Small intestine (tissue), 7 donors: ENCODE results near the gene VWF. TPM values are rescaled to one million over a fixed set of nuclear protein-coding genes. Genes with fewer than 3 reads are reported as not detected.
A peak's percentile ranks its signal among the peaks of the same experiment; 100 is the strongest.
"Not testable (repeated sequence)": the region's sequence is repeated elsewhere in the genome, so short reads cannot be mapped to it uniquely, and the experiment has no call there.

ENCODE experiments used
- DNase-seq, 2 donors: peaks; one replicate each; pipeline versions ENCODE4 v3.0.0 to v3.0.0-alpha.2; 2013
- FAIRE-seq: peaks from 2 replicates; lab custom pipeline; 2012; peaks lifted over from hg19 to GRCh38; lab: Jason Lieb, UNC
- H3K27ac ChIP-seq, 3 donors: one replicate each; pipeline ENCODE4 v1.5.1; 2013; ENCODE audit warnings: low read length in 2 of 3, mild to moderate bottlenecking in 2 of 3, control low read depth in 1 of 3, inconsistent platforms in 1 of 3, low read depth in 1 of 3, moderate library complexity in 1 of 3
- H3K27me3 ChIP-seq, 3 donors: one replicate each; pipeline ENCODE4 v1.6.1; 2013; ENCODE audit warnings: low read length in 3 of 3, inconsistent platforms in 1 of 3; ENCODE audit not compliant: control insufficient read depth in 3 of 3, insufficient read depth in 3 of 3
- H3K36me3 ChIP-seq, 3 donors: one replicate each; pipeline ENCODE4 v1.6.1; 2013; ENCODE audit warnings: low read length in 3 of 3, inconsistent platforms in 1 of 3, low read depth in 1 of 3, mild to moderate bottlenecking in 1 of 3, moderate library complexity in 1 of 3; ENCODE audit not compliant: control insufficient read depth in 3 of 3, insufficient read depth in 2 of 3
- H3K4me1 ChIP-seq, 3 donors: one replicate each; pipeline ENCODE4 v1.6.1; 2013; ENCODE audit warnings: low read length in 2 of 3, inconsistent platforms in 1 of 3, low read depth in 1 of 3, mild to moderate bottlenecking in 1 of 3, moderate library complexity in 1 of 3; ENCODE audit not compliant: control insufficient read depth in 3 of 3, insufficient read depth in 2 of 3
- H3K4me3 ChIP-seq, 3 donors: one replicate each; pipeline ENCODE4 v1.5.1; 2013; ENCODE audit warnings: low read length in 3 of 3, control low read depth in 1 of 3, inconsistent platforms in 1 of 3, low read depth in 1 of 3, mild to moderate bottlenecking in 1 of 3, moderate library complexity in 1 of 3
- H3K9me3 ChIP-seq, 2 donors: one replicate each; pipeline ENCODE4 v1.6.1; 2013; ENCODE audit warnings: low read depth in 1 of 2, low read length in 1 of 2; ENCODE audit not compliant: control insufficient read depth in 2 of 2, insufficient read depth in 1 of 2
- WGBS, 3 donors: extraction: QIAGEN DNeasy Blood & Tissue Kit; methylation state at CpG; one replicate each; pipeline ENCODE4 v1.1.7; 2013; 5-methylcytosine and 5-hydroxymethylcytosine counted together
- polyA plus RNA-seq, 4 donors: library from polyadenylated mRNA; stranded (reverse) in 3 of 4; unstranded in 1 of 4; fragments of 200-250 nt in 3 of 4; fragments of 120-200 nt in 1 of 4; gene quantifications; one replicate each; pipeline versions ENCODE4 v1.2.1 to v1.2.3, GENCODE V29; 2013
- donor health status: healthy with polysubstance abuse.
- donor health status: control.
- donor health status: control.
- donor health status: Bipolar disorder and iron deficiency.
- donor health status: healthy.

VWF gene
- polyA plus RNA-seq, 4 donors, result 2.2 to 82.9 (median 6.1) TPM

- WGBS, 3 donors, result 79 to 86% (median 83%) methylated on average over 15 of the region's 15 CpGs
These were observed 30.4 kb upstream of the VWF start for GRCh38 chr12:6154730-6155459.

DNA sequence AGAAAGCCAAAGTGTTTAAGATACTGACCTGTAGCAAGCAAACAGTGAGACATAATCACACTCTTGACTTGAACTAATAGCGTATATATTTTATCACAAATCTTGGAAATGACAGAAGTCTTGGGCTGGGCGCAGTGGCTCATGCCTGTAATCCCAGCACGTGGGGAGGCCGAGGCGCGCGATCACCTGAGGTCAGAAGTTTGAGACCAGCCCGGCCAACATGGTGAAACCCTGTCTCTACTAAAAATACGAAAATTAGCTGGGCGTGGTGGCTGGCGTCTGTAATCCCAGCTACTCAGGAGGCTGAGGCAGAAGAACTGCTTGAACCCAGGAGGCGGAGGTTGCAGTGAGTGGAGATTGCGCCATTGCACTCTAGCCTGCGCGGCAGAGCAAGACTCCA is 24.3 kb upstream of the VWF start:
- not testable (repeated sequence) for DNase-seq, H3K9me3 ChIP-seq, H3K27me3 ChIP-seq, H3K27ac ChIP-seq, H3K36me3 ChIP-seq, FAIRE-seq, H3K4me3 ChIP-seq
- WGBS, 3 donors, result 97 to 98% (median 97%) methylated on average over 15 of the region's 15 CpGs
- H3K4me1 ChIP-seq, result peaks cover 0 to 17% (median 11%) of the 10 kb centered on the region in 3 donors

More at GRCh38 chr12:6154730-6155459, 30.4 kb upstream of the VWF start:
- Histone ChIP-seq H3K27ac (peak overlapping the region in 1 of 3 donors; percentile 52), H3K36me3 (no peaks in the 10 kb centered on the region), H3K9me3 (no peaks in the 10 kb centered on the region), H3K4me3 (no peak overlapping the region), H3K27me3 (no peaks in the 10 kb centered on the region), H3K4me1 (peaks cover 0 to 10% (median 0%) of the 10 kb centered on the region in 3 donors)
- DNase-seq (no peak), FAIRE-seq (no peak)

- H3K27ac ChIP-seq, result peak overlapping the region in 2 of 3 donors; percentile 18 to 42
- FAIRE-seq (no peak), DNase-seq (no peak)
- no peaks in the 10 kb centered on the region for H3K9me3 ChIP-seq
- no peak overlapping the region for H3K4me3 ChIP-seq
- no peaks in the 10 kb centered on the region for H3K27me3 ChIP-seq
- H3K36me3 ChIP-seq, result no peaks in the 10 kb centered on the region
- H3K4me1 ChIP-seq, result peaks cover 0 to 17% (median 11%) of the 10 kb centered on the region in 3 donors
- 19 to 53% (median 25%) methylated on average over 2 of the region's 2 CpGs for WGBS, 3 donors
These were observed 23.6 kb upstream of the VWF start for GRCh38 chr12:6148061-6148460.

DNA sequence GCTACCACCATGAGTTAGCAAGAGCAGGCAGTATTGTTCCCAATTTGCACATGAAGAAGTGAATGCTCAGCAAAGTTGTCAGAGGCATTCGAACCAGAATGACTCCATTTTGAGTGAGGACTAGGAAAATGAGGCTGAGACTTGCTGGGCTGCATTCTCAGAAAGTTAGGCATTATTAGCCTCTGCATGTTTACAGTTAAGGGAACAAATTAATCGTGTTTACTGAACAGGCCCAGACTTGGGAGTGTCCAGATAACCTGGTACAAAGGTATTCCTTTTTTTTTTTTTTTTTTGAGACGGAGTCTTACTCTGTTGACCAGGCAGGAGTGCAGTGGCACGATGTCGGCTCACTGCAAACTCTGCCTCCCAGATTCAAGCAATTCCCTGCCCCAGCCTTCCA is 22.5 kb upstream of the VWF start:
- peak; percentile 37 to 63 for DNase-seq
- H3K27ac ChIP-seq, result no peak overlapping the region
- FAIRE-seq, result no peak

GRCh38 chr12:6146509-6146908 is 22.0 kb upstream of the VWF start:
- Histone ChIP-seq H3K36me3 (no peaks in the 10 kb centered on the region), H3K27me3 (no peaks in the 10 kb centered on the region), H3K4me1 (peaks cover 0 to 17% (median 11%) of the 10 kb centered on the region in 3 donors), H3K9me3 (no peaks in the 10 kb centered on the region), H3K27ac (no peak overlapping the region), H3K4me3 (no peak overlapping the region)
- no peak for FAIRE-seq
- WGBS, 3 donors, result 89 to 91% (median 90%) methylated on average over 7 of the region's 7 CpGs
- no peak for DNase-seq

More for the DNA sequence above, 22.5 kb upstream of the VWF start:
- H3K36me3 ChIP-seq, result no peaks in the 10 kb centered on the region
- H3K4me3 ChIP-seq, result no peak overlapping the region
- 19 to 67% (median 42%) methylated on average over 5 of the region's 5 CpGs for WGBS, 3 donors
- H3K4me1 ChIP-seq, result peaks cover 0 to 17% (median 11%) of the 10 kb centered on the region in 3 donors
- H3K9me3 ChIP-seq, result no peaks in the 10 kb centered on the region
- H3K27me3 ChIP-seq, result no peaks in the 10 kb centered on the region

GRCh38 chr12:6145564-6145963 is 21.1 kb upstream of the VWF start:
- Histone ChIP-seq H3K27ac (no peak overlapping the region), H3K9me3 (no peaks in the 10 kb centered on the region), H3K36me3 (no peaks in the 10 kb centered on the region), H3K4me1 (peaks cover 0 to 17% (median 11%) of the 10 kb centered on the region in 3 donors), H3K4me3 (no peak overlapping the region), H3K27me3 (no peaks in the 10 kb centered on the region)
- no peak for DNase-seq
- FAIRE-seq, result no peak
- WGBS, 3 donors, result 69 to 76% (median 71%) methylated on average over 8 of the region's 8 CpGs

DNA sequence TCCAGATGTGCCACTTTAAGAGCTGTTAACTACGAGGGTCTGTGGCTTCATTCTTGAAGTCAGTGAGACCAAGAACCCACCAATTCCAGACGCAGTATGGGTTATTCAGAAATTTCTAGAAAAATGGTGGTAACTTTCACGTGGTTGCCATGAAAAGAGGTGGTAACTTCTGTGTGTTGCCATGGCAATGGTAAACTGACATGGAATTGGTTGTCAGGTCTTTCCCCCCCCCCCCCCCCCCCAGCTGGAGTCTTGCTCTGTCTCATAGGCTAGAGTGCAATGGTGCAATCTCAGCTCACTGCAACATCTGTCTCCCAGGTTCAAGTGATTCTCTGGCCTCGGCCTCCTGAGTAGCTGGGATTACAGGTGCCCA is 18.8 kb upstream of the VWF start:
- H3K4me1 ChIP-seq, result peaks cover 0 to 24% (median 11%) of the 10 kb centered on the region in 3 donors
- no peaks in the 10 kb centered on the region for H3K27me3 ChIP-seq
- FAIRE-seq (no peak), DNase-seq (no peak)
- 78 to 86% (median 82%) methylated on average over 4 of the region's 4 CpGs for WGBS, 3 donors
- H3K27ac ChIP-seq, result no peak overlapping the region
- H3K4me3 ChIP-seq, result no peak overlapping the region
- H3K36me3 ChIP-seq, result no peaks in the 10 kb centered on the region
- H3K9me3 ChIP-seq, result no peaks in the 10 kb centered on the region

- not testable (repeated sequence) for H3K27ac ChIP-seq, H3K9me3 ChIP-seq, FAIRE-seq, DNase-seq, H3K36me3 ChIP-seq, H3K4me3 ChIP-seq, H3K27me3 ChIP-seq
- 80 to 85% (median 82%) methylated on average over 23 to 35 of the region's 35 CpGs for WGBS, 3 donors
- peaks cover 0 to 17% (median 5%) of the 10 kb centered on the region in 3 donors for H3K4me1 ChIP-seq
These were observed 18.2 kb upstream of the VWF start for GRCh38 chr12:6142368-6143302.
